Activated T-helper 17 cell treated with anti-CD3 and anti-CD28 coated beads, Interleukin-2, amount 50 U/mL, for 72 hours (primary cell): Measurements from ENCODE around the gene F8. TPM values are rescaled to one million over a fixed set of nuclear protein-coding genes. Genes with fewer than 3 reads are reported as not detected.
"Not testable (repeated sequence)": the region's sequence is repeated elsewhere in the genome, so short reads cannot be mapped to it uniquely, and the experiment has no call there.

Experiments used
- ATAC-seq: fragments of 150-1000 bp; cut with Tn5 transposase; replicated peaks from 2 replicates; pipeline ENCODE4 v1.10.0; 2021; ENCODE audit warnings: mild to moderate bottlenecking, moderate library complexity
- H3K27ac Mint-ChIP-seq: one replicate; pipeline ENCODE4 v1.8.0; 2022; ENCODE audit warnings: mixed read lengths
- H3K27me3 Mint-ChIP-seq: one replicate; pipeline ENCODE4 v1.8.0; 2022; ENCODE audit warnings: mixed read lengths
- H3K36me3 Mint-ChIP-seq: one replicate; pipeline ENCODE4 v1.8.0; 2022; ENCODE audit warnings: low read depth, mild to moderate bottlenecking, mixed read lengths
- H3K4me1 Mint-ChIP-seq: one replicate; pipeline ENCODE4 v1.8.0; 2022; ENCODE audit warnings: mixed read lengths
- H3K4me3 Mint-ChIP-seq: one replicate; pipeline ENCODE4 v1.8.0; 2022; ENCODE audit warnings: mild to moderate bottlenecking, mixed read lengths
- H3K9me3 Mint-ChIP-seq: one replicate; pipeline ENCODE4 v1.8.0; 2022; ENCODE audit warnings: mixed read lengths
- total RNA-seq, 2 donors: library from RNA; stranded (reverse); gene quantifications; one replicate each; pipeline ENCODE4 v1.2.3, GENCODE V29; 2022

The F8 gene
- total RNA-seq, 2 donors from 2014 or later: 5.6 to 7.9 TPM

DNA sequence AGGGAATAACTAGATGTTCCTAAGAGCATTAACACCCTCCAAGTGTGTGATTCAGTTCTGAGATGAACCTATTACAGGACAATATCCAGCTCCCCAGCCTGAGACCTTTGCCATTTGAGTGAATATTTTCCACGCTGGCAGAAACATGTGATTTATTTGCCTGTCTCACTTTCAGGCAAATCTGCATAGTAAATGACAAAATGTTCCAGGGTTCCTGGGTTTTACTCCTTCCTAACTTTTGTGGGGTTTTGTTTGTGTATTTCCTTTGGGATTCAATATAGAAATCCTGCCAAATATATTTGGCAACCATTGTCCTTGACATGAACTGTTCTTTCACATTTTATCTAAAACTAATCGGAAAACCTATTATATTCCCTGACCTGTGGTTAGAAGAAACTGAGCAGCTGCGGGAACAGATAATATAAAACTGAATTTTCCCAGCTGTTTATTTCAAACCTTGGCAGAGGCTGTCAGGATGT is 12.5 kb downstream of the F8 start:
- ATAC-seq: no peak
- no peaks in the 10 kb centered on the region for H3K36me3 Mint-ChIP-seq
- H3K9me3 Mint-ChIP-seq: no peaks in the 10 kb centered on the region
- H3K4me1 Mint-ChIP-seq: no peaks in the 10 kb centered on the region
- no peak overlapping the region for H3K4me3 Mint-ChIP-seq
- H3K27ac Mint-ChIP-seq: no peak overlapping the region
- no peaks in the 10 kb centered on the region for H3K27me3 Mint-ChIP-seq

DNA sequence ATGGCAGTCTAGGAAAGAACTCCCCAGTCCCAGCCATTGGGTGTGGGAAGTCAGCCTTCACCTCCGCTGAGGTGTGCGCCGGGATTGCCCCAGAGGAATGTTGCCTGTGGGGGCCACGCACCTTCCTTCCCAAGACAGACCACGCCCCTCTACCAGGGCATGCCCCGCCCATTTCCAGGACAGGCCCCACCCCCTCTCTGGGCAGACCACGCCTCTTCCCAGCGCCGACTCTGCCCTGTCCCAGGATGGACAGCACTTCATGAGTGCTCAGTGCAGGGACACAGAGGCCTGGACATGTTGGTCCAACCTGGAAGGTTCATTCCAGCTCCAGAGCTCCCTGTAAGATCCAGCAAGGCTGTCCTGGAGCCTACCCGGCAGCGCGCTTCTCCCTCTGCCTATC is 13.9 kb downstream of the F8 start:
- not testable (repeated sequence) for H3K27me3 Mint-ChIP-seq, H3K9me3 Mint-ChIP-seq, ATAC-seq, H3K27ac Mint-ChIP-seq, H3K4me1 Mint-ChIP-seq, H3K36me3 Mint-ChIP-seq, H3K4me3 Mint-ChIP-seq

DNA sequence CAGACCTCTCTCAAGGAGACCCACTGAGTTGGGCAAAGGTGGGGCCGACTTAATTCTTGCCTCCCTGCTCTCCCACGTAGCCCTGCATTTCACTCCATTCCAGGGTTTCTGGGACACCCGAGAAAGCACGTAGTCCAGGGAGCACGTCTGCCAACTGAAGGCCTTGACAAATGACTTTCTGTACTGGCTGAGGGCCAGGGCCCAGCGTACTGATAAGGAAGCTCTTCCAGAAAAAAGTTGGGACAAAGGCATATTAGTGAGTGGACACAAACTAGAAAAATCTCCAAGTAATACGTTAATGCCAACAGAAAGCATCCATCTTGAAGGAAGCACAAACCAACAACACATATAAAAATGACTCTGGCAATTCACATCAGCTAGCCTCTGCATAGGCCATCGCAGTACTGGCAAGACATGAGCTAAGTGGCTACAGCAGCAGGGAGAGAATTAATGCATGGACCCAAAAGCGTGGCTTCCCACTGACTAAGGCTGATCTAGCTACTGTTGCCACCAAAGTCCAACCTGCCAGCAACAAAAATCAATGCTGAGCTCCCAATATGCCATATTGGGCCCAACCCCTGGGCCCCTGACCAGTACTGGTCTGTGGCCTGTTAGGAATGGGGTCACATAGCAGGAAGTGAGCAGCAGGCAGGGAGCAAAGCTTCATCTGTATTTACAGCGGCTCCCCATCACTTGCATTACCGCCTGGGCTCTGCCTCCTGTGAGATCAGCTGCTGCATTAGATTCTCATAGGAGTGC is 15.4 kb downstream of the F8 start:
- not testable (repeated sequence) for H3K27ac Mint-ChIP-seq, H3K4me3 Mint-ChIP-seq, ATAC-seq, H3K36me3 Mint-ChIP-seq, H3K4me1 Mint-ChIP-seq, H3K9me3 Mint-ChIP-seq, H3K27me3 Mint-ChIP-seq

DNA sequence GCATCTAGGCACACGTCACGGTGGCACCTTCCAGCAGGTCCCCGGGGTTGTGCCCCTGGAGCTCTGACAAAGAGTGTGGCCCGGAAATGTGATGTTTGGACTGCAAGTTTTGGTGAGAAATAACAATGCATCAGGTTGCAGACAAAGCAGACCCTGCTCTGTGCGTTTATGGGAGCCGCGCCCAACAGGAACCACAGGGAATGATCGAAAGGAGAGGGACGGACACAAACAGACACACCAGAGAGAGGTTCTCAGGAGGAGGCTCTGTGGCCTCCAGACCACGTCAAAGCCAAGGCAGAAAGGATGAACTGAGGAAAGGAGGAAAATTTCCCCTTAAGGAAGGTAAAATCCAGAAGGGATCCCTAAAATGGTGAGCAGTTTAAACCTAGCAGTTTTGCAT is 16.1 kb downstream of the F8 start:
- ATAC-seq, H3K9me3 Mint-ChIP-seq, H3K4me3 Mint-ChIP-seq, H3K36me3 Mint-ChIP-seq, H3K27ac Mint-ChIP-seq, H3K4me1 Mint-ChIP-seq, H3K27me3 Mint-ChIP-seq: not testable (repeated sequence)

DNA sequence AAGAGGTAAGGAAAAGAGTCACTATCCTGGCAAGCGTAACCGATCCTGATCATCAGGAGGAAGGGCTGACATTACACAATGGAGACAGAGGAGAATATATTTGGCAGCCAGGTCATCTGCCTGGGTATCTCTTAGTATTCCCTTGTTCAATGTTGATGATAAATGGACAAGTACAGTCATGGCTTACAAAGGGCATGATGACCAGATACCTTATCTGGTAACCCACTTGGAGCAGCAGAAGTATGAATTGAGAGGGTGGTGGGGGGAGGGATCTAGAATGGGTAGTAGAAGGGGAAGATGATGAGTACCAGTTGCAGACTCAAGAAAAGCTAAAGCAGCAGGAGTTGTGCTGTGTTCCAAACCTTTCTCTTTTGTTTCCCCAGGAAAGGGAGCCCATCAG is 17.3 kb downstream of the F8 start:
- no peaks in the 10 kb centered on the region for H3K27me3 Mint-ChIP-seq
- H3K9me3 Mint-ChIP-seq: no peaks in the 10 kb centered on the region
- H3K4me1 Mint-ChIP-seq: peaks cover 4% of the 10 kb centered on the region
- H3K4me3 Mint-ChIP-seq: no peak overlapping the region
- no peaks in the 10 kb centered on the region for H3K36me3 Mint-ChIP-seq
- H3K27ac Mint-ChIP-seq: no peak overlapping the region
- ATAC-seq: no peak

DNA sequence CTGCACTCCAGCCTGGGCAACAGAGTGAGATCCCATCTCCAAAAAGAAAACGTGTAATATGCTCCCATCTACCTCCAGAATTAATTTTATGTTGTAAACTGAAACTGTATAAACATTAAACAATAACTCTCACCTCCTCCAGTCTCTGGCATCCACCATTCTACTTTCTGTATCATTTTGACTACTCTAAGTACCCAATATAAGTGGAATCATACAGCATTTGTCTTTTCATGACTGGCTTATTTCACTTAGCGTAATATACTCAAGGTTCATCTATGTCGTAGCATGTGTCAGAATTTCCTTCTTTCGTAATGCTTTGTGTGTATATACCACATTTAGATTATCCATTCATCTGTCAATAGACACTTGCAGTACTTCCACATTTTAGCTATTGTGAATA is 20.6 kb downstream of the F8 start:
- Mint-ChIP-seq H3K27me3 (no peaks in the 10 kb centered on the region), H3K9me3 (no peaks in the 10 kb centered on the region), H3K4me1 (peaks cover 4% of the 10 kb centered on the region), H3K27ac (no peak overlapping the region), H3K36me3 (no peaks in the 10 kb centered on the region), H3K4me3 (no peak overlapping the region)
- peak; percentile 35 for ATAC-seq

DNA sequence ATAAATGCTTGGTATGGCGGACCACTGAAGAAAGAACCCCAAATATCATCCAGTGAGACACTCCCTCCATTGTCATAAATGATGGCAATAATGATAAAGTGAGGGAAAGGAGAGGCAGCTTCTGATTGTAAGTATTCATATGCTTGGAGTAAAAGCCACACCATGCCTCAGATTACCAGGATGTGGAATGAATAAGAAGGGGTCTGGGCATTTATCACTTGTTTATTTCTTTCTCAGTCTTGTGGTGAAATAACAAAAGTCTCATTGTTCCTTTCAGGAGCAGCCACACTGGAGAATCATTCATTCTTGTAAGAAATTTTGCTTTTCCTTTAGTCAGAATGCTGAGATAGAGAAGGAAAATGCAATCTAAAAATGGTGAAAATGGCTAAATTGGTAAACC is 21.7 kb downstream of the F8 start:
- Mint-ChIP-seq H3K4me1 (peaks cover 4% of the 10 kb centered on the region), H3K27me3 (no peaks in the 10 kb centered on the region), H3K9me3 (no peaks in the 10 kb centered on the region), H3K4me3 (no peak overlapping the region), H3K36me3 (no peaks in the 10 kb centered on the region), H3K27ac (no peak overlapping the region)
- ATAC-seq: no peak

DNA sequence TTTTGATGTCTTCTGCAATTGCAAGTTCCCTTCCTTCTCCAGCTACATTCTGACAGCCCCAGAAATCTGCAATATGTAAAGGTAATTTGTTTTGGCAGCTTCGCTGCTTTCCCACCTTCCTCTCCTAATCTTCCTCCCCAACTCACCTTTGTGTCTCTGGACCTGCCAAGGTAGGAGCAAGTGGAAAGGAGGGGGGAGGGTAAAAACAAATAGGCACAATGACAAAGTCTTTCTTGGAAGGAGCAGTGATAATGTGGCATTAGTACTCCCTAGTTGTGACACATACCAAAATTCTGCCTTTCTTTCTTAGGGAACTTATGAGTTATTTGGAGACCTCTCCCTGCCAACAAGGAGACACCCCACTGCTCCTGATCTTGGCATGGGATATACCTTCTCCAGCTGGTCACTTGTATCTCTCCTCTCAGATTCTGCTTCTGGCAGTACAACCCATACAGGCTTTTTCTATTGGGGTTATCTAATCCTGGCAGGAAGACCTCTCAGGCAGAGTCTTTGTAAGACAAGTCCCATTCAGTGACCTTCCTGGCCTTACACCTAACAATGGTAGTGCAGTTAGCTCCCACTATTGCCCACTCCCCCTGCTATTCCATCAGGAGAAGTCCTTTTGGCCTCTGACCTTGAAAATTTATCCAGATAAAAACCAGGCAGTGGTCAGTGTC is 24.2 kb downstream of the F8 start:
- Mint-ChIP-seq H3K4me1 (peaks cover 4% of the 10 kb centered on the region), H3K36me3 (no peaks in the 10 kb centered on the region), H3K4me3 (no peak overlapping the region), H3K27ac (no peak overlapping the region), H3K27me3 (no peaks in the 10 kb centered on the region), H3K9me3 (no peaks in the 10 kb centered on the region)
- ATAC-seq: no peak

DNA sequence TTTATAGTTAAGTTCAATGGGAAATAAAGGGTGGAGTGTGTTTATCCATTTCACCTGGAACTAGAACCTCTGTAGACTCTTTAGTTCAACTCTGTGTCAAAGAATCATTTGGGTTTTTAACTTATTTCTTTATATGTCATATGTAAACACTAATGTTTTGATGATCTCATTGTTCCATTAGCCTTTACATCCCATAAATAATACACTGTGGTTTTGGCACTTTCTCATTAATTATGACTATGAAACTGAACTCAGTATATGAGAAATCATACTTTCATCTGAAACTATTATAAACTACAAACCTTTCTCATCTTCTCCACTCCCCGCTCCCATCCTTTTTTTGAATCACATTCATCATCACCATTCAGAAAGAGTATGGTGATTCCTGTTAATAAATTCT is 31.0 kb downstream of the F8 start:
- H3K27ac Mint-ChIP-seq: peak overlapping the region; percentile 73
- peaks cover 3% of the 10 kb centered on the region for H3K27me3 Mint-ChIP-seq
- no peaks in the 10 kb centered on the region for H3K9me3 Mint-ChIP-seq
- no peaks in the 10 kb centered on the region for H3K36me3 Mint-ChIP-seq
- peak overlapping the region; percentile 31 for H3K4me3 Mint-ChIP-seq
- peak; percentile 48 for ATAC-seq
- peaks cover 13% of the 10 kb centered on the region for H3K4me1 Mint-ChIP-seq

DNA sequence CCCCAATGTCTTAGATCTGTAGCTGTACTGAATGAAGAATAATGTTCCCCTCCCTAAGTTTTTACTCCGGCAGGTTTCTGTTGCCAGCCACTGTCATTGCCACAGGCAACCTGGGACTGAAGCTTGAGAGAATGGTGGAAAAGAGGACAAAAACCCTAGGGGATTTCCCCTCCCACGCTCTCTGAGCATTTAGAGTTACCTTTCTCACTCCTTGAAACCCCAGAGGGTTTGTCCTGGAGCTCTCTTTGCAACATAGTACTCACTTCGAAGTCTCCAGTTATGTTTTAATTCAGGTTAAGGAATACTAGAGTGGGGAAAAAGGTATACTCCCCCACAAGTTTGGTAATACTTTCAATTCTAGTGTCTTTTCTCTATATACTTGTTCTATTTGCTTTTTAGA is 31.5 kb downstream of the F8 start:
- H3K4me1 Mint-ChIP-seq: peaks cover 13% of the 10 kb centered on the region
- H3K36me3 Mint-ChIP-seq: no peaks in the 10 kb centered on the region
- peak; percentile 80 for ATAC-seq
- peak overlapping the region; percentile 31 for H3K4me3 Mint-ChIP-seq
- H3K9me3 Mint-ChIP-seq: no peaks in the 10 kb centered on the region
- peak overlapping the region; percentile 73 for H3K27ac Mint-ChIP-seq
- H3K27me3 Mint-ChIP-seq: peaks cover 3% of the 10 kb centered on the region

DNA sequence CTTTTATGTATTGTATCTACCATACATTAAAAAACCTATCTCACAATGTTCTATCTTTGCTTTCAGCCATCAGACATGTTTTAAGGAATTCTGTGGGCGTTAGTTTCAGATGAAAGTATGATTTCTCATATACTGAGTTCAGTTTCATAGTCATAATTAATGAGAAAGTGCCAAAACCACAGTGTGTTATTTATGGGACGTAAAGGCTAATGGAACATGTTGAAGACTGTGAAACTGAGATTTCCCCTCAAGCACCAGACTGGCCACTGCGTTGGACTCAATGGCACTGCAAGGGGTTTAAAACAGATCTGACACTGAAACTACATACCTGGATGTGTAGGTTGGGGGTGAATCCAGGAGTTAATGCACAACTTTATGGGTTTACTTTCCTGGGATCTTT is 32.0 kb downstream of the F8 start:
- Mint-ChIP-seq H3K4me1 (peaks cover 13% of the 10 kb centered on the region), H3K9me3 (no peaks in the 10 kb centered on the region), H3K27ac (peak overlapping the region; percentile 73), H3K27me3 (peaks cover 3% of the 10 kb centered on the region), H3K36me3 (no peaks in the 10 kb centered on the region), H3K4me3 (peak overlapping the region; percentile 31)
- peak; percentile 78 for ATAC-seq

DNA sequence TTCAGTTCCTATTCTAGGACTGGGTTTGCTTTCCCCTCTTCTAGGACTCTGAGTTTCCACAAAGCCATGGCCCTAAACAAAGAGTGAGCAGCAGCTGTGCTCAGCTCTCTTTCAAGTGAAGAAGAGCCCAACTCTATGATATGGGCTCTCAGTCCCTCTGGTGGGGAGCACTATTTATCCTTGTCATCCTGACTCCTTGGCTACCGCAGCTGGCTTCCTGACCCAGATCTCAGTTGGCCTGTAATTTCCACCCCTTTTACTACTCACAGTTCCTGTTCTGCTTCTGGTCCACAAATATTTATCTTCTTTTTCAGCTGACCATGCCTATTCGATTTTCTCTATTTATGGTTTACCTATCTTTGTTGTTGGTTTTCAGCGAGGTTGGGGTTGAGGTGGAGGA is 33.8 kb downstream of the F8 start:
- H3K36me3 Mint-ChIP-seq: no peaks in the 10 kb centered on the region
- ATAC-seq: no peak
- H3K27ac Mint-ChIP-seq: no peak overlapping the region
- H3K27me3 Mint-ChIP-seq: peaks cover 3% of the 10 kb centered on the region
- H3K9me3 Mint-ChIP-seq: no peaks in the 10 kb centered on the region
- H3K4me3 Mint-ChIP-seq: no peak overlapping the region
- H3K4me1 Mint-ChIP-seq: peaks cover 13% of the 10 kb centered on the region

DNA sequence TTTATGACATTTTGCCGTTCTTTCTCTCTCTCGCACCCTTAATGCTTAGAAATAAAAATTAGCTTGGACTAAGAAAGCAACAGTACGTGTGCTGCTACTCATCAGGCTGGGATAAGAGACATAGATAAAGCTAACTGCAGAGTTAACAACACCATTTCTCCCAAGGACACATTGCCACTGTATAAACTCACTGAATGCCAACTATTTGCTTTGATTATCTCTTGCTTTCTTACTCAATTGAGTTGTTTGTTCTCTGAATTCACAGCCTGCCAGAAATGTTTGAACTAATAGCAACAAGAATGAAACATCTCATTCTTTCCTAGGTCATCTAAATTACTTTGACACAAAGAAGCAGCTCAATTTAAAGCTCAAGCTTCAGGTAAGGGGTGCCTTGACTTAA is 34.6 kb downstream of the F8 start:
- Mint-ChIP-seq H3K27me3 (peaks cover 3% of the 10 kb centered on the region), H3K9me3 (no peaks in the 10 kb centered on the region), H3K27ac (no peak overlapping the region), H3K4me1 (peaks cover 13% of the 10 kb centered on the region), H3K4me3 (no peak overlapping the region), H3K36me3 (no peaks in the 10 kb centered on the region)
- no peak for ATAC-seq

DNA sequence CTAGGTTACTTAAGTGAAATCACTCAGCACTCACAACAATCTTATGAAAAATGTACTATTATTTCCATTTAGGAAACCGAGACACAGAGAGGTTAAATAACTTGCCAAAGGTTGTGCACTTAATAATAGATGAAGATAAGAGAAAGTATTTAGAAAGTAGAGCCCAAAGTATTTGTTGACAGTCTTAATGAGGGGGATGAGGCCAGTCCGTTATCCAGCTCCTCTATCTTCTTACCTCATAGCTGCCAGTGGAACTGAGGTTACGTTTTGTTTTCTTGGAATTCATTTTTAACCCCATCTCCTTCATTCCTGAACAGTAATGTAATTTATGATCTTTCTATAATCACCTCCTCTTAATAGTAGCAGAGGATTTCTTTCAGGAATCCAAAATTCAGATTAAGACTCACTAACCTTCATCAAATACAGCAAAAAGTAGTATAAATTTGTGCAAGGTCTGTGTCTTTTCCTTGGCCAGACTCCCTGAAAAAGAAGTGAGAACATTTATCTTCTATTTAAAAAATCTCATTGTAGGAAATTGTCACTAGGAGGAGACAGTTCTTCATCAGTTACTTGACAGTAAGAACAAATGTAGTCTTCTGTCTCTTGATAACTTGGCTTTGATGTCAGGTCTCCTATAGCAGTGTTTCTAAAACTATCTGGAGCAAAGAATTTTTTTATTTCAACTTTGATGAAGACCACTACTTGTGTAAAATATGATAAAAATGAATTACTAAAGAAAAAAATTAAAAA is 35.5 kb downstream of the F8 start:
- H3K27ac Mint-ChIP-seq: no peak overlapping the region
- H3K9me3 Mint-ChIP-seq: no peaks in the 10 kb centered on the region
- no peak overlapping the region for H3K4me3 Mint-ChIP-seq
- no peak for ATAC-seq
- peaks cover 13% of the 10 kb centered on the region for H3K4me1 Mint-ChIP-seq
- peaks cover 3% of the 10 kb centered on the region for H3K27me3 Mint-ChIP-seq
- no peaks in the 10 kb centered on the region for H3K36me3 Mint-ChIP-seq

DNA sequence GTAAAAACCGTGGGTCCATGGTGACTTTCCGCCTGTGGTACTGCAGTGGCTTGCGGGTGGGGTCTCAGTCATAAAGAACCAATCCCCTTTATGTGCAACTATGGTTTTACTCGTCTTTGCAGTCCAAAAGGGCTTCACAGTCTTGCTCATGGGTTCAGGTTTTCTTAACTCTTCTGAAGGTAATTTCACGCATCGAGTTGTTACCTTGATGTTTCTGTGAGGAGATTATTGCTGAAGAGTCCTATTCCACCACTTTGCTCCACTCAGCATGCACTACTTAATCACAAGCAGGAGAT is 41.5 kb downstream of the F8 start:
- Mint-ChIP-seq H3K27me3 (no peaks in the 10 kb centered on the region), H3K9me3 (no peaks in the 10 kb centered on the region), H3K36me3 (no peaks in the 10 kb centered on the region), H3K4me3 (peak overlapping the region; percentile 81), H3K27ac (peak overlapping the region; percentile 78), H3K4me1 (no peaks in the 10 kb centered on the region)
- no peak for ATAC-seq
